ENCODE results near the gene MBOAT2.

DNA sequence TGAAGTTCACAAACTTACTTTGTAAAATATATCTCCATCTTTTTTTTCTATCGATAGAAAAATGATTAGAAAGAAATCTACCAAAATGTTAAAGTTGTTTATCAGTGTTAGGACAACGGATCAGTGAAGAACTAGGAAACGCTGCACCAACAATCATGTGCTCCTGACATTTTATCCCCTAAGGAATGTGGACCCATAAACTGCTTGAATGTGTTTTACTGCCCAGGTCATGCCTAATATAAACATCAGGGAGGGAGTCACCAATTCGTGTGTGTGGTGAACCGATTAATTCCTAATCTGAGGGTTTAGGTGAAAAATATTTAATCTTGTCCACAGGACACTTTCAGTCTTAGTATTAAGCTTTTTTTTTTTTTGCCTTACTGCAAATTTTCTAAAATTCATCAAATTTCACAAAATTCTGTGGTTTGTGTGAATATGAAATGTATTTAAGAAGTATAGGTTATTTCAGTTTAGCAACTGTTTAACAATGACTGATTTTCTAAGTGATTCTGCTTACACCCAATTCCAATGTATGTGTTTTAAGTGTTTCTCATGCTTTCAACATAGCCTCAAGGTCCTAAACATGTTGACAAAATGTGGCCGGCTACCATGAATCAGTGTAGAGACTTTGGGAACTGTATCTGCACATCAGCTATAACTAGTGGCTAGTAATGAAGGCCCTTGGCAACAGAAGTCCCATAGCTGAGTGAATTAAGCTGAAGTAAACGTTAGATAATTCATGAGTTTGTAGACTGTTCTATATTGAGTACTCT, 155.0 kb downstream of the MBOAT2 start:
- TF ChIP-seq, protein P1, sequence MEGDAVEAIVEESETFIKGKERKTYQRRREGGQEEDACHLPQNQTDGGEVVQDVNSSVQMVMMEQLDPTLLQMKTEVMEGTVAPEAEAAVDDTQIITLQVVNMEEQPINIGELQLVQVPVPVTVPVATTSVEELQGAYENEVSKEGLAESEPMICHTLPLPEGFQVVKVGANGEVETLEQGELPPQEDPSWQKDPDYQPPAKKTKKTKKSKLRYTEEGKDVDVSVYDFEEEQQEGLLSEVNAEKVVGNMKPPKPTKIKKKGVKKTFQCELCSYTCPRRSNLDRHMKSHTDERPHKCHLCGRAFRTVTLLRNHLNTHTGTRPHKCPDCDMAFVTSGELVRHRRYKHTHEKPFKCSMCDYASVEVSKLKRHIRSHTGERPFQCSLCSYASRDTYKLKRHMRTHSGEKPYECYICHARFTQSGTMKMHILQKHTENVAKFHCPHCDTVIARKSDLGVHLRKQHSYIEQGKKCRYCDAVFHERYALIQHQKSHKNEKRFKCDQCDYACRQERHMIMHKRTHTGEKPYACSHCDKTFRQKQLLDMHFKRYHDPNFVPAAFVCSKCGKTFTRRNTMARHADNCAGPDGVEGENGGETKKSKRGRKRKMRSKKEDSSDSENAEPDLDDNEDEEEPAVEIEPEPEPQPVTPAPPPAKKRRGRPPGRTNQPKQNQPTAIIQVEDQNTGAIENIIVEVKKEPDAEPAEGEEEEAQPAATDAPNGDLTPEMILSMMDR (IDR thresholded peaks at IDR 0.05; ENCODE audit: low read depth, low read length, poor library complexity, severe bottlenecking): no peak
- no peak for TF ChIP-seq EZH2phosphoT487 (IDR thresholded peaks at IDR 0.05; ENCODE audit: borderline replicate concordance, low read length)
